ENCODE results near the gene FCGR3A.
"Not testable (repeated sequence)": the region's sequence is repeated elsewhere in the genome, so short reads cannot be mapped to it uniquely, and the experiment has no call there.

The FCGR3A gene

GRCh38 chr1:161530671-161531641 is 18.7 kb downstream of the FCGR3A start:
- in situ Hi-C loops (cut with MboI; ENCODE audit: low sequenced_read_pairs), result not testable (repeated sequence)

DNA sequence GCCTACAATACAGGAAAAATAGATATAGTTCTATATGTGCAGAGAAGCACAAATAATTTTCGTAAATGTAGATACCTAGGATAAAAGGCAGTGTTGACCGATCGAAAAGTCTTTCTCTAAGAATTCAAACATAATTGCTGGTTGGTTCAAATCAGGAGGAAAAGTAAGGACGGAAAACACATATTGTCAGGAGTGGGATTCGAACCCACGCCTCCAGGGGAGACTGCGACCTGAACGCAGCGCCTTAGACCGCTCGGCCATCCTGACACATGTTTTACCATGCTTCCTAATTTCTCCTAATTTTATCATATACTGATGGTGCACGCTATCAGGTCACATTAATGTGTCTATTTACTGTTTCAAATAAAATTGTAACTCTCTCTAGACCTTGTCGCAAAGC is 19.5 kb downstream of the FCGR3A start:
- in situ Hi-C loops (cut with MboI; ENCODE audit: low sequenced_read_pairs), result not testable (repeated sequence)

DNA sequence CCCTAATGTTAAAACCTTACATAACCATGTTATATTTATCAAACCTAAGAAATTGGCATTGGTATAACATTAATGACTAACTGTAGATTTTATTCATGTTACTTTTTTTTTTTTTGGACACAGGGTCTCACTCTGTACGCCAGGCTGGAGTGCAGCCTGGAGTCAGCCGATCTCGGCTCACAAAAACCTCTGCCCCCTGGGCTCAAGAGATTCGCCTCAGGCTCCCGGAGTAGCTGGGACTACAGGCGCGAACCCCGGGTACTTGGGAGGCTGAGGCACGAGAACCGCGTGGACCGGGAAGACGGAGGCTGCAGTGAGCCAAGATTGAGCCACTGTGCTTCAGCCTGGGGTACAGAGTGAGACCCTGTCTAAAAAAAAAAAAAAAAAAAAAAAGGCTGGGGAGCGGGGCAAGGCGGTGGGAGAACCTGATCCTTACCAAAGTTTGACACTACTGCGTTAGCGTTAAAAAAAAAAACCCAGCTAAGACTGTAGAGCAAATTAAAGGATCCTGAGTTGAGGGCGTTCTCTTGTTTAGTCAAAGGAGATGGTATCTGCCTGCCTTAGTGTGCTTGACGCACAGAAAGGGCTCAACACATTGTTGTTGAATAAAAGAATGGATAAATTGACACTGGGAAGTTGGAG is 20.0 kb downstream of the FCGR3A start:
- in situ Hi-C loops (cut with MboI; ENCODE audit: low sequenced_read_pairs), result not testable (repeated sequence)

GRCh38 chr1:161528550-161528949 is 21.1 kb downstream of the FCGR3A start:
- in situ Hi-C loops (cut with MboI; ENCODE audit: low sequenced_read_pairs), result not testable (repeated sequence)

GRCh38 chr1:161525918-161526317 is 23.7 kb downstream of the FCGR3A start:
- in situ Hi-C loops (cut with MboI; ENCODE audit: low sequenced_read_pairs), result not testable (repeated sequence)

- in situ Hi-C loops (cut with MboI; ENCODE audit: low sequenced_read_pairs), result not testable (repeated sequence)
These were observed 24.3 kb downstream of the FCGR3A start for GRCh38 chr1:161525321-161525720.

DNA sequence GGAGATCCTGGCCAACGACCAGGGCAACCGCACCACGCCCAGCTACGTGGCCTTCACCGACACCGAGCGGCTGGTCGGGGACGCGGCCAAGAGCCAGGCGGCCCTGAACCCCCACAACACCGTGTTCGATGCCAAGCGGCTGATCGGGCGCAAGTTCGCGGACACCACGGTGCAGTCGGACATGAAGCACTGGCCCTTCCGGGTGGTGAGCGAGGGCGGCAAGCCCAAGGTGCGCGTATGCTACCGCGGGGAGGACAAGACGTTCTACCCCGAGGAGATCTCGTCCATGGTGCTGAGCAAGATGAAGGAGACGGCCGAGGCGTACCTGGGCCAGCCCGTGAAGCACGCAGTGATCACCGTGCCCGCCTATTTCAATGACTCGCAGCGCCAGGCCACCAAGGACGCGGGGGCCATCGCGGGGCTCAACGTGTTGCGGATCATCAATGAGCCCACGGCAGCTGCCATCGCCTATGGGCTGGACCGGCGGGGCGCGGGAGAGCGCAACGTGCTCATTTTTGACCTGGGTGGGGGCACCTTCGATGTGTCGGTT is 24.8 kb downstream of the FCGR3A start:
- in situ Hi-C loops (cut with MboI; ENCODE audit: low sequenced_read_pairs), result not testable (repeated sequence)

- in situ Hi-C loops (cut with MboI; ENCODE audit: low sequenced_read_pairs), result not testable (repeated sequence)
These were observed 25.5 kb downstream of the FCGR3A start, which contains the start of gene HSPA6 for GRCh38 chr1:161523817-161524741. Gene HSPA6, plus strand, starts transcription at chr1:161524540. Its CDS starts 119 bp downstream, at chr1:161524659.

DNA sequence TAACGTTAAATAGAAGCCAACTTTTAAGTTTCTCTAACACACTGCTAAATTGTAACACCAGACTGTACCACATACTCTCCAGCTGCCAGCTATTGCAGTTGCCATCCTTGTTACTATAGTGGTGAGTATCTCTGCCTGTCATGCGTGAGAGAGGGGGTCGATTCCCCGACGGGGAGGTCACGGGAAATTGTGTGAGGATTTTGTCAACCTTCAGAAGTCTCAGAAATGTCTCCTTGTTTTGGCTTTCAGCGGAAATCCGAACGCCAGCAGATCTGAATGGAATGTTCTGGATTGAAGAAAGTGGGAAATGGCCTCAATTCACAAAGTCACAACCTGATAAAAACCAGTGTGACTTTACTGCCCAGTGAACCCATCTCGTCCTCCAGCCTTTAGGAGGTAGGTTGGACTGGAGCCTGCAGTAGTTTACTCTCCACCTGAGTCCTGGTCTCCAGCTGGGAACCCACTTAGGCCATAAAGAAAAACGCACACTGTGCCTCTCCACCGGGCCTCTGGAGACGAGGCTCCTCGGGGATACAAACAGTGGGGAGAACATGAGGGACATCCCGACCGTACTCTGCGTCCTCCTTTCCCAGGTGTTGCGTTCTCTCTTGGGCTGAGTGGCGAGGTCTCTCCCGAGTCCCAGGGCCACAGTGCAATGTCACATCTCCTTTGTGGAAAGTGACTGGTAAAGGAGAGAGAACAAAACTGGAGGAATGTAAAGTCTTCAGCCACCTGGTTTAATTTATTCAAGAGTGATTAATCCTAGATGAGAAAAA is 26.4 kb downstream of the FCGR3A start:
- in situ Hi-C loops (cut with MboI; ENCODE audit: low sequenced_read_pairs), result not testable (repeated sequence)

GRCh38 chr1:161513953-161514352 is 35.7 kb downstream of the FCGR3A start:
- in situ Hi-C loops (cut with MboI; ENCODE audit: low sequenced_read_pairs), result not testable (repeated sequence)

- in situ Hi-C loops (cut with MboI; ENCODE audit: low sequenced_read_pairs), result not testable (repeated sequence)
These were observed 36.2 kb downstream of the FCGR3A start for GRCh38 chr1:161513448-161513780.

GRCh38 chr1:161512636-161513447 is 36.8 kb downstream of the FCGR3A start:
- in situ Hi-C loops (cut with MboI; ENCODE audit: low sequenced_read_pairs), result not testable (repeated sequence)

- in situ Hi-C loops (cut with MboI; ENCODE audit: low sequenced_read_pairs), result no loop called here
These were observed 37.9 kb downstream of the FCGR3A start for GRCh38 chr1:161511756-161512060.

DNA sequence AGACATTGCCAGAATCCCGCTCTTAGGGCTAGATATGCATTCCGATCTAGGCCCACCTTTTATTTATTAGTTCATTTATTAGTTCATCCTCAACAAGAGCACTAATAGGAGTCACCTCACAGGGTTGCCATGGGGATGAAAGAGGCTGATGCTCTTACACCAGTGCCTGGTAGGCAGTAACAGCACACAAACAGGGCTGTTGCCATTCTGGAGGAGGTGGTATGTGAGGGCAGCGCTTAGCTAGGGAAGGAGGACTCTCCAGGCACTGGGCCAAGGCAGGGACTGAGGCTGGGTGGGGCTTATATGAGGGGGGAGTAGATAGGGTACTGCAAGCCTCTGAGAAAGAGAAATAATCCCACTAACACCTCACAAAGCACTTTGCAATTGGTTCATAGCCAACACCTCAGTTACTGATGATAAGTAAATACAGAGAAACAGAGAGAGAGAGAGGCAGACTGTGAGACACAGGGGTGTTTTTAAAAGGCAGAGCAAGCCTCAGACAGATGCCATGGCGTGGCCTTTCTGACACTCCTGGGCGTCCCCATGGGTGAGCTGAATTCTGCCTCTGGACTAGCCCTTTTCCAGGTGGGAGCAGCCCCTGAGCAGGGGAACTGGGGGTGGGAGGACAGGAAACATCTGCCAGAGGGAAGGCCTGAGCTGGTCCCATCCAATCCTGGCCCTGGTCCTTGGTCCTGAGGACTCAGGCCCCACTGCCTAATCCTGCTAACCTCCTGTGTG is 38.4 kb downstream of the FCGR3A start:
- in situ Hi-C loops (cut with MboI; ENCODE audit: low sequenced_read_pairs), result no loop called here

- in situ Hi-C loops (cut with MboI; ENCODE audit: low sequenced_read_pairs), result no loop called here
These were observed 39.1 kb downstream of the FCGR3A start for GRCh38 chr1:161510477-161510876.

GRCh38 chr1:161506336-161507223 is 43.0 kb downstream of the FCGR3A start:
- in situ Hi-C loops (cut with MboI; ENCODE audit: low sequenced_read_pairs), result no loop called here

DNA sequence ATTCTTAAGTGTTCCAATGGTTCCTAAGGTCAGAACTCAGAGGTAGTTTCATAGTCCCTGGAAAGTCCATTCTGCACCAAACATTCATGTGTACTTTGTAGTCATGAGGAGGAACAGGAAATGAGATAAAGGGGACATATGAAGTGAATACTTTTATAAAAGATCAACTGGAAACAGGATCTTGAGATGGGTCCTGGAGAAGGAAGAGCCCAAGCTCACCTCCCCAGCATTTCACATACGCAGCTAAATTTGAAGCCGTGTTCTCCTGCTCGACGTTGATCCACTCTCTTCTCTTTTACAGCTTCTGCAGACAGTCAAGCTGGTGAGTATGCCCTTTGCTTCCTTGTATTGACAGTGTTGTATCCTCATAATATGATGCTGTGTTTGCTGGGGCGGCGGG is 43.9 kb downstream of the FCGR3A start:
- in situ Hi-C loops (cut with MboI; ENCODE audit: low sequenced_read_pairs), result no loop called here

GRCh38 chr1:161503394-161503748 is 46.2 kb downstream of the FCGR3A start:
- in situ Hi-C loops (cut with MboI; ENCODE audit: low sequenced_read_pairs), result no loop called here
